ENCODE results near the gene SYNE1.

DNA sequence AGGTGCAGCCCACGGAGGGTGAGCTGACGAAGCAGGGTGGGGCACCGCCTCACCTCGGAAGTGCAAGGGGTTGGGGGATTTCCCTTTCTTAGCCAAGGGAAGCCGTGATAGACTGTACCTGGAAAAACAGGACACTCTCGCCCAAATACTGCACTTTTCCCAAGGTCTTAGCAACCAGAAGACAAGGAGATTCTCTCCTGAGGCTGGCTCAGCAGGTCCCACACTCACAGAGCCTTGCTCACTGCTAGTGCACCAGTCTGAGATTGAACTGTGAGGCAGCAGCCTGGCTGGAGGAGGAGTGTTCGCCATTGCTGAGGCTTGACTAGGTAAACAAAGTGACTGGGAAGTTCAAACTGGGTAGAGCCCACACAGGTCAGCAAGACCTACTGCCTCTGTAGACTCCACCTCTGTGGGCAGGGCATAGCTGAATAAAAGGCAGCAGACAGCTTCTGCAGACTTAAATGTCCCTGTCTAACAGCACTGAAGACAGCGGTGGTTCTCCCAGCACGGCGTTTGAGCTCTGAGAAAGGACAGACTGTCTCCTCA lies 28.0 kb downstream of the SYNE1 start:
- TF ChIP-seq, protein P1, sequence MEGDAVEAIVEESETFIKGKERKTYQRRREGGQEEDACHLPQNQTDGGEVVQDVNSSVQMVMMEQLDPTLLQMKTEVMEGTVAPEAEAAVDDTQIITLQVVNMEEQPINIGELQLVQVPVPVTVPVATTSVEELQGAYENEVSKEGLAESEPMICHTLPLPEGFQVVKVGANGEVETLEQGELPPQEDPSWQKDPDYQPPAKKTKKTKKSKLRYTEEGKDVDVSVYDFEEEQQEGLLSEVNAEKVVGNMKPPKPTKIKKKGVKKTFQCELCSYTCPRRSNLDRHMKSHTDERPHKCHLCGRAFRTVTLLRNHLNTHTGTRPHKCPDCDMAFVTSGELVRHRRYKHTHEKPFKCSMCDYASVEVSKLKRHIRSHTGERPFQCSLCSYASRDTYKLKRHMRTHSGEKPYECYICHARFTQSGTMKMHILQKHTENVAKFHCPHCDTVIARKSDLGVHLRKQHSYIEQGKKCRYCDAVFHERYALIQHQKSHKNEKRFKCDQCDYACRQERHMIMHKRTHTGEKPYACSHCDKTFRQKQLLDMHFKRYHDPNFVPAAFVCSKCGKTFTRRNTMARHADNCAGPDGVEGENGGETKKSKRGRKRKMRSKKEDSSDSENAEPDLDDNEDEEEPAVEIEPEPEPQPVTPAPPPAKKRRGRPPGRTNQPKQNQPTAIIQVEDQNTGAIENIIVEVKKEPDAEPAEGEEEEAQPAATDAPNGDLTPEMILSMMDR (conservative IDR thresholded peaks at IDR 0.05) = no peak
- no peak for TF ChIP-seq ZFX (IDR thresholded peaks at IDR 0.05)

All from C4-2B (cell line).